K562 (cell line): ENCODE results near the gene CSTPP1. TPM values are rescaled to one million over a fixed set of nuclear protein-coding genes. Genes with fewer than 3 reads are reported as not detected.

ENCODE experiments used
- ATAC-seq: fragments of 200-7000 bp; cut with Tn5 transposase; 3 replicates; pipeline ENCODE4 v1.9.1; 2020; ENCODE audit warnings: moderate library complexity
- BruUV-seq: library from RNA; stranded (reverse); fragments of 400-500 nt; replicated peaks from 2 replicates; lab custom pipeline; 2021; lab: Mats Ljungman, UMichigan
- CTCF ChIA-PET: fragments of 300-600 bp; formaldehyde crosslinking; extraction: SDS; loops from one replicate; lab custom pipeline; 2021; ENCODE audit warnings: low intra/inter-chr PET ratio; lab: Yijun Ruan, JAX
- POLR2A ChIA-PET: fragments of 300-600, 350-650 bp; sonication (Branson Sonifier 250); formaldehyde crosslinking; extraction: SDS; loops from one replicate; lab custom pipeline; 2021; ENCODE audit warnings: antibody characterized with exemption, inconsistent platforms; lab: Yijun Ruan, JAX
- DNase-seq, 4 experiments: peaks; one replicate each; pipeline versions ENCODE4 v3.0.0 to v3.0.0-alpha.2; 2011 to 2018; ENCODE audit warnings: low spot score in 3 of 4, mixed read lengths in 3 of 4; ENCODE audit errors: extremely low read depth in 1 of 4
- FAIRE-seq: peaks from 2 replicates; lab custom pipeline; 2011; peaks lifted over from hg19 to GRCh38; lab: Jason Lieb, UNC
- H2AFZ ChIP-seq: 2 replicates; pipeline ENCODE4 v1.6.0; 2011; ENCODE audit warnings: low read depth, low read length, control low read depth, inconsistent platforms
- H3K27ac ChIP-seq: fragments of 200-600 bp; 3 replicates; pipeline ENCODE4 v1.8.0; 2011; ENCODE audit warnings: low read depth, mild to moderate bottlenecking, control low read depth, inconsistent platforms, low read length, moderate library complexity, mixed read lengths; ENCODE audit errors: extremely low read depth
- H3K27me3 ChIP-seq, 2 experiments: fragments of 300-600 bp in 1 of 2; 2 replicates in 1 of 2; 3 replicates in 1 of 2; pipeline versions ENCODE4 v1.6.0 to v1.8.0; 2011; ENCODE audit warnings: inconsistent platforms in 2 of 2, low read length in 2 of 2, mild to moderate bottlenecking in 1 of 2, mixed read lengths in 1 of 2, moderate library complexity in 1 of 2; ENCODE audit not compliant: control insufficient read depth in 2 of 2, insufficient read depth in 2 of 2
- H3K36me3 ChIP-seq: fragments of 300-600 bp; 3 replicates; pipeline ENCODE4 v1.8.0; 2011; ENCODE audit warnings: mild to moderate bottlenecking, low read length, inconsistent platforms; ENCODE audit not compliant: control insufficient read depth, insufficient read depth
- H3K4me1 ChIP-seq, 2 experiments: fragments of 200-600 bp in 1 of 2; replicated peaks in 1 of 2; 2 replicates in 1 of 2; 3 replicates in 1 of 2; pipeline versions ENCODE4 v1.5.1 to v1.8.0; 2011; ENCODE audit warnings: inconsistent platforms in 2 of 2, low read length in 2 of 2, mild to moderate bottlenecking in 1 of 2, mixed read lengths in 1 of 2, moderate library complexity in 1 of 2; ENCODE audit not compliant: control insufficient read depth in 2 of 2, insufficient read depth in 2 of 2
- H3K4me2 ChIP-seq: 2 replicates; pipeline ENCODE4 v1.6.1; 2011; ENCODE audit warnings: low read length, control low read depth, inconsistent platforms, mixed read lengths; ENCODE audit not compliant: insufficient read depth
- H3K4me3 ChIP-seq: fragments of 200-600 bp; sonication (generic), shearing (Covaris generic); 2 replicates; pipeline ENCODE4 v1.5.1; 2016; ENCODE audit warnings: control low read depth, inconsistent platforms
- H3K79me2 ChIP-seq: fragments of 200-600 bp; 3 replicates; pipeline ENCODE4 v1.8.0; 2011; ENCODE audit warnings: low read length, inconsistent platforms; ENCODE audit not compliant: control insufficient read depth, insufficient read depth
- H3K9ac ChIP-seq, 2 experiments: 2 replicates each; pipeline versions ENCODE4 v1.6.0 to v1.6.1; 2011; ENCODE audit warnings: low read depth in 2 of 2, low read length in 2 of 2, control low read depth in 1 of 2, inconsistent platforms in 1 of 2, mild to moderate bottlenecking in 1 of 2, mixed read lengths in 1 of 2; ENCODE audit not compliant: insufficient read depth in 1 of 2
- H3K9me1 ChIP-seq: one replicate; pipeline ENCODE4 v1.6.0; 2011; ENCODE audit warnings: inconsistent platforms, mild to moderate bottlenecking, low read length, moderate library complexity; ENCODE audit not compliant: control insufficient read depth, insufficient read depth
- H3K9me3 ChIP-seq: replicated peaks from 2 replicates; pipeline ENCODE4 v1.5.1; 2011; ENCODE audit warnings: low read depth, low read length, inconsistent platforms; ENCODE audit not compliant: control insufficient read depth, insufficient read depth
- H4K20me1 ChIP-seq: replicated peaks from 2 replicates; pipeline ENCODE4 v1.6.1; 2011; ENCODE audit warnings: low read length, inconsistent platforms, mixed read lengths; ENCODE audit not compliant: control insufficient read depth, insufficient read depth
- DMBX1 ChIP-seq: fragments of 250-450 bp; sonication (Bioruptor Pico); IDR thresholded peaks from 2 replicates; pipeline ENCODE4 v1.8.0; 2022; ENCODE audit warnings: inconsistent platforms, mild to moderate bottlenecking, moderate library complexity, borderline replicate concordance
- NFIC ChIP-seq: fragments of 450-650 bp; IDR thresholded peaks from 2 replicates; pipeline ENCODE4 v1.6.1; 2017; ENCODE audit warnings: mild to moderate bottlenecking, inconsistent platforms
- NRF1 ChIP-seq, 2 experiments: fragments of 450-650 bp; IDR thresholded peaks in 1 of 2; conservative IDR thresholded peaks in 1 of 2; 2 replicates each; pipeline ENCODE4 v1.6.1; 2014; ENCODE audit warnings: mild to moderate bottlenecking in 2 of 2
- TEAD1 ChIP-seq, 2 experiments: fragments of 450-650 bp in 1 of 2; sonication (generic) in 1 of 2; formaldehyde crosslinking; IDR thresholded peaks; 2 replicates each; pipeline versions ENCODE4 v1.4.0 to v1.8.0; 2020 to 2022; ENCODE audit warnings: mild to moderate bottlenecking in 2 of 2, missing genetic modification reagents in 1 of 2
- TEAD4 ChIP-seq, 2 experiments: sonication (generic) in 1 of 2; formaldehyde crosslinking in 1 of 2; IDR thresholded peaks; 2 replicates each; pipeline versions ENCODE4 v1.6.1 to v1.8.0; 2012 to 2022; ENCODE audit warnings: borderline replicate concordance in 1 of 2, inconsistent platforms in 1 of 2, low read length in 1 of 2, mild to moderate bottlenecking in 1 of 2, missing genetic modification reagents in 1 of 2
- WGBS: fragments of 100-300 bp; shearing (Covaris generic); methylation state at CpG from one replicate; pipeline ENCODE4 v1.1.6; 2016; ENCODE audit warnings: low coverage, mixed read lengths; ENCODE audit not compliant: insufficient coverage; ENCODE audit errors: missing lambda C conversion rate; 5-methylcytosine and 5-hydroxymethylcytosine counted together
- in situ Hi-C: fragments of 300-500 bp; cut with MboI; formaldehyde crosslinking; loops from 4 replicates; pipeline ENCODE4 v1.15.0; 2018; ENCODE audit warnings: inconsistent platforms, mixed read lengths
- intact Hi-C: fragments of 100-400 bp; cut with micrococcal nuclease; formaldehyde crosslinking; loops from 2 replicates; pipeline ENCODE4 v1.14.2; 2022
- polyA plus RNA-seq, 8 experiments: library from polyadenylated mRNA; depleted of rRNA in 4 of 8; stranded (reverse) in 5 of 8; unstranded in 3 of 8; fragments of >200 nt; fragmentation: Nextera tagmentation in 2 of 8; fragmentation: Illumina TruSeq in 1 of 8; extraction: Ambion mirVana in 2 of 8; extraction: Trizol in 1 of 8; gene quantifications; 2 replicates each; pipeline versions ENCODE4 v1.2.1 to v1.2.3, GENCODE V29; 2011 to 2014; ENCODE audit warnings: inconsistent platforms in 1 of 8, missing spikeins in 1 of 8
- total RNA-seq, 7 experiments: library from RNA; depleted of rRNA in 6 of 7; stranded (reverse); fragments of >200 nt in 6 of 7; fragmentation: Illumina TruSeq in 2 of 7; extraction: Trizol in 2 of 7; gene quantifications; 2 replicates each; pipeline versions ENCODE4 v1.2.1 to v1.2.3, GENCODE V29; 2011 to 2021; ENCODE audit warnings: low replicate concordance in 1 of 7
- TF ChIP-seq, protein P1 (sequence below), 2 experiments: fragments of 450-650 bp; conservative IDR thresholded peaks; 2 replicates each; pipeline ENCODE4 v1.6.1; 2017; ENCODE audit warnings: mild to moderate bottlenecking in 2 of 2, moderate library complexity in 2 of 2
- TF ChIP-seq, protein P2 (sequence below): fragments of 200-800 bp; sonication (Bioruptor generic); IDR thresholded peaks from 2 replicates; pipeline ENCODE4 v1.6.1; 2017; ENCODE audit warnings: missing genetic modification characterization, missing compliant biosample characterization
- TF ChIP-seq, protein P3 (sequence below), 2 experiments: fragments of 450-650 bp in 1 of 2; sonication (generic) in 1 of 2; formaldehyde crosslinking in 1 of 2; IDR thresholded peaks; 2 replicates each; pipeline versions ENCODE4 v1.7.1 to v1.9.0; 2016 to 2022; ENCODE audit warnings: inconsistent platforms in 1 of 2, mild to moderate bottlenecking in 1 of 2, missing genetic modification reagents in 1 of 2

CSTPP1 gene
- total and polyA plus RNA-seq, 9 of the 15 experiments (the other 6 are each of a cell fraction or from before 2014, with no cell fraction given) = 6.5 to 17.8 (median 9.2) TPM

DNA sequence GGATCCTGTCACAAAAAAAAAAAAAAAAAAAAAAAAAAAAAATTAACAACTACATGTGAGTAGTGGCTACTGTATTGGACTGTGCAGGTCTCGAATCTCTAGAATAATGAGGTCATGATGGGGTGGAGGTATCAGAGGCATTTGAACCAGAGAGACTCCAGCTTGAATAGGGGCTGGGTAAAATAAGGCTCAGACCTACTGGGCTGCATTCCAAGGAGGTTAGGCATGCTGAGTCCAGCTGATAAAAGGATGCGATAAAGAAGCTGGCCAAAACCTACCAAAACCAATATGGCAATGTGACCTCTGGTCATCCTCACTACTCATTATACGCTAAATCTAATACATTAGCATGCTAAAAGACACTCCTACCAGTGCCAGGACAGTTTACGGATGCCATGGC, 255.6 kb downstream of the CSTPP1 start:
- BruUV-seq = no TSS peak
- no peak overlapping the region for H3K4me2 ChIP-seq
- no peak overlapping the region for H3K27ac ChIP-seq
- POLR2A ChIA-PET = interaction anchor here (0.6 to 1.0 kb wide), 2 partner anchors 12 to 683 kb away, joined by 3 read pairs; no protein-coding TSS in a partner anchor
- no peaks in the 10 kb centered on the region for H3K9me1 ChIP-seq
- H3K4me3 ChIP-seq = no peak overlapping the region
- no peak for ATAC-seq
- H3K9me3 ChIP-seq = no peaks in the 10 kb centered on the region
- DNase-seq = peak in 1 of 4 experiments; percentile 29
- H4K20me1 ChIP-seq = no peaks in the 10 kb centered on the region
- no peaks in the 10 kb centered on the region for H3K36me3 ChIP-seq
- CTCF ChIA-PET = no interaction called here
- peak; percentile 19 for FAIRE-seq
- intact Hi-C loops = no loop called here
- H3K27me3 ChIP-seq = peaks cover 2 to 7% of the 10 kb centered on the region in 2 experiments; a peak in 2 of 5 replicates
- H3K79me2 ChIP-seq = no peaks in the 10 kb centered on the region
- TF ChIP-seq TEAD4 (IDR thresholded peaks at IDR 0.05; ENCODE audit: low read length) (0 out of 2 replicates have a peak, but pooled peaks have one; percentile 40), TEAD4 (CRISPR knock-in tag; IDR thresholded peaks at IDR 0.05; ENCODE audit: borderline replicate concordance) (no peak), TEAD1 (CRISPR knock-in tag; IDR thresholded peaks at IDR 0.05) (0 out of 4 replicates have a peak, but pooled peaks of 1 of the 2 experiments have one; percentile 26), NRF1 (conservative IDR thresholded peaks at IDR 0.05 in 1 of 2, IDR thresholded peaks at IDR 0.05 in 1 of 2) (no peak), DMBX1 (CRISPR knock-in tag) (no peak), NFIC (peak; percentile 43; the same call in 1 of the 2 replicates)
- TF ChIP-seq, protein P1, sequence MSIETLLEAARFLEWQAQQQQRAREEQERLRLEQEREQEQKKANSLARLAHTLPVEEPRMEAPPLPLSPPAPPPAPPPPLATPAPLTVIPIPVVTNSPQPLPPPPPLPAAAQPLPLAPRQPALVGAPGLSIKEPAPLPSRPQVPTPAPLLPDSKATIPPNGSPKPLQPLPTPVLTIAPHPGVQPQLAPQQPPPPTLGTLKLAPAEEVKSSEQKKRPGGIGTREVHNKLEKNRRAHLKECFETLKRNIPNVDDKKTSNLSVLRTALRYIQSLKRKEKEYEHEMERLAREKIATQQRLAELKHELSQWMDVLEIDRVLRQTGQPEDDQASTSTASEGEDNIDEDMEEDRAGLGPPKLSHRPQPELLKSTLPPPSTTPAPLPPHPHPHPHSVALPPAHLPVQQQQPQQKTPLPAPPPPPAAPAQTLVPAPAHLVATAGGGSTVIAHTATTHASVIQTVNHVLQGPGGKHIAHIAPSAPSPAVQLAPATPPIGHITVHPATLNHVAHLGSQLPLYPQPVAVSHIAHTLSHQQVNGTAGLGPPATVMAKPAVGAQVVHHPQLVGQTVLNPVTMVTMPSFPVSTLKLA (conservative IDR thresholded peaks at IDR 0.05) = no peak
- TF ChIP-seq, protein P2, sequence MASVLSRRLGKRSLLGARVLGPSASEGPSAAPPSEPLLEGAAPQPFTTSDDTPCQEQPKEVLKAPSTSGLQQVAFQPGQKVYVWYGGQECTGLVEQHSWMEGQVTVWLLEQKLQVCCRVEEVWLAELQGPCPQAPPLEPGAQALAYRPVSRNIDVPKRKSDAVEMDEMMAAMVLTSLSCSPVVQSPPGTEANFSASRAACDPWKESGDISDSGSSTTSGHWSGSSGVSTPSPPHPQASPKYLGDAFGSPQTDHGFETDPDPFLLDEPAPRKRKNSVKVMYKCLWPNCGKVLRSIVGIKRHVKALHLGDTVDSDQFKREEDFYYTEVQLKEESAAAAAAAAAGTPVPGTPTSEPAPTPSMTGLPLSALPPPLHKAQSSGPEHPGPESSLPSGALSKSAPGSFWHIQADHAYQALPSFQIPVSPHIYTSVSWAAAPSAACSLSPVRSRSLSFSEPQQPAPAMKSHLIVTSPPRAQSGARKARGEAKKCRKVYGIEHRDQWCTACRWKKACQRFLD (CRISPR knock-in tag) = no peak
- TF ChIP-seq, protein P3, sequence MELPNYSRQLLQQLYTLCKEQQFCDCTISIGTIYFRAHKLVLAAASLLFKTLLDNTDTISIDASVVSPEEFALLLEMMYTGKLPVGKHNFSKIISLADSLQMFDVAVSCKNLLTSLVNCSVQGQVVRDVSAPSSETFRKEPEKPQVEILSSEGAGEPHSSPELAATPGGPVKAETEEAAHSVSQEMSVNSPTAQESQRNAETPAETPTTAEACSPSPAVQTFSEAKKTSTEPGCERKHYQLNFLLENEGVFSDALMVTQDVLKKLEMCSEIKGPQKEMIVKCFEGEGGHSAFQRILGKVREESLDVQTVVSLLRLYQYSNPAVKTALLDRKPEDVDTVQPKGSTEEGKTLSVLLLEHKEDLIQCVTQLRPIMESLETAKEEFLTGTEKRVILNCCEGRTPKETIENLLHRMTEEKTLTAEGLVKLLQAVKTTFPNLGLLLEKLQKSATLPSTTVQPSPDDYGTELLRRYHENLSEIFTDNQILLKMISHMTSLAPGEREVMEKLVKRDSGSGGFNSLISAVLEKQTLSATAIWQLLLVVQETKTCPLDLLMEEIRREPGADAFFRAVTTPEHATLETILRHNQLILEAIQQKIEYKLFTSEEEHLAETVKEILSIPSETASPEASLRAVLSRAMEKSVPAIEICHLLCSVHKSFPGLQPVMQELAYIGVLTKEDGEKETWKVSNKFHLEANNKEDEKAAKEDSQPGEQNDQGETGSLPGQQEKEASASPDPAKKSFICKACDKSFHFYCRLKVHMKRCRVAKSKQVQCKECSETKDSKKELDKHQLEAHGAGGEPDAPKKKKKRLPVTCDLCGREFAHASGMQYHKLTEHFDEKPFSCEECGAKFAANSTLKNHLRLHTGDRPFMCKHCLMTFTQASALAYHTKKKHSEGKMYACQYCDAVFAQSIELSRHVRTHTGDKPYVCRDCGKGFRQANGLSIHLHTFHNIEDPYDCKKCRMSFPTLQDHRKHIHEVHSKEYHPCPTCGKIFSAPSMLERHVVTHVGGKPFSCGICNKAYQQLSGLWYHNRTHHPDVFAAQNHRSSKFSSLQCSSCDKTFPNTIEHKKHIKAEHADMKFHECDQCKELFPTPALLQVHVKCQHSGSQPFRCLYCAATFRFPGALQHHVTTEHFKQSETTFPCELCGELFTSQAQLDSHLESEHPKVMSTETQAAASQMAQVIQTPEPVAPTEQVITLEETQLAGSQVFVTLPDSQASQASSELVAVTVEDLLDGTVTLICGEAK (IDR thresholded peaks at IDR 0.05) = no peak
- TF ChIP-seq, protein P3 (CRISPR knock-in tag; IDR thresholded peaks at IDR 0.05) = no peak
- H3K4me1 ChIP-seq = peaks cover under 1 to 7% of the 10 kb centered on the region in 2 experiments; a peak in 3 of 5 replicates
- no peak overlapping the region for H3K9ac ChIP-seq
- WGBS = 30% methylated on average over 4 of the region's 4 CpGs
- in situ Hi-C loops = no loop called here
- no peak overlapping the region for H2AFZ ChIP-seq
